Measurements from ENCODE around the gene ACIN1.

The ACIN1 gene

GRCh38 chr14:23131482-23131881, 36.5 kb upstream of the ACIN1 start:
- no peak overlapping the region for H4K8ac ChIP-seq (ENCODE audit: low read depth, low read length)
- H3K36me3 ChIP-seq (ENCODE audit: control insufficient read depth, insufficient read depth, low read length), result peaks cover 5% of the 10 kb centered on the region
- no peaks in the 10 kb centered on the region for H3K79me2 ChIP-seq (ENCODE audit: control insufficient read depth, insufficient read depth, low read length)
- H3K79me1 ChIP-seq (ENCODE audit: low read length), result no peaks in the 10 kb centered on the region
- H2BK5ac ChIP-seq (ENCODE audit: low read length), result no peak overlapping the region
- H3K27me3 ChIP-seq (ENCODE audit: insufficient read depth, low read length, poor library complexity), result no peaks in the 10 kb centered on the region
- no peak overlapping the region for H3K27ac ChIP-seq (ENCODE audit: low read depth, low read length)
- H3K23ac ChIP-seq (ENCODE audit: low read length), result no peak overlapping the region
- H2AK5ac ChIP-seq (ENCODE audit: low read length), result no peak overlapping the region
- WGBS (ENCODE audit: extremely low coverage, insufficient coverage, low lambda C conversion rate), result no CpG with 5 or more reads among the region's 5 CpGs
- H4K5ac ChIP-seq (ENCODE audit: low read length), result no peak overlapping the region
- H3K4me3 ChIP-seq (ENCODE audit: low read length), result no peak overlapping the region
- H3K4me2 ChIP-seq (ENCODE audit: low read length), result no peak overlapping the region
- H3K18ac ChIP-seq (ENCODE audit: low read length), result no peak overlapping the region
- H3K4me1 ChIP-seq (ENCODE audit: control insufficient read depth, low read depth, low read length), result no peaks in the 10 kb centered on the region
- H3K9ac ChIP-seq (ENCODE audit: low read length), result no peak overlapping the region
- H2BK15ac ChIP-seq (replicated peaks; ENCODE audit: low read depth), result no peak overlapping the region
- H2BK120ac ChIP-seq (ENCODE audit: low read depth, low read length), result no peak overlapping the region
- no peak for DNase-seq
- no peak overlapping the region for H3K4ac ChIP-seq (ENCODE audit: low read depth, low read length)
- no peak overlapping the region for H3K56ac ChIP-seq (ENCODE audit: low read length)

GRCh38 chr14:23130871-23131270, 35.9 kb upstream of the ACIN1 start:
- no peak overlapping the region for H3K18ac ChIP-seq (ENCODE audit: low read length)
- no peak overlapping the region for H4K8ac ChIP-seq (ENCODE audit: low read depth, low read length)
- no peak for DNase-seq
- H2BK15ac ChIP-seq (replicated peaks; ENCODE audit: low read depth), result no peak overlapping the region
- no peak overlapping the region for H3K56ac ChIP-seq (ENCODE audit: low read length)
- no peak overlapping the region for H2AK5ac ChIP-seq (ENCODE audit: low read length)
- H3K79me1 ChIP-seq (ENCODE audit: low read length), result no peaks in the 10 kb centered on the region
- H2BK120ac ChIP-seq (ENCODE audit: low read depth, low read length), result no peak overlapping the region
- H2BK5ac ChIP-seq (ENCODE audit: low read length), result no peak overlapping the region
- no peak overlapping the region for H3K27ac ChIP-seq (ENCODE audit: low read depth, low read length)
- no CpG with 5 or more reads among the region's 3 CpGs for WGBS (ENCODE audit: extremely low coverage, insufficient coverage, low lambda C conversion rate)
- H3K4me3 ChIP-seq (ENCODE audit: low read length), result no peak overlapping the region
- no peaks in the 10 kb centered on the region for H3K79me2 ChIP-seq (ENCODE audit: control insufficient read depth, insufficient read depth, low read length)
- no peaks in the 10 kb centered on the region for H3K4me1 ChIP-seq (ENCODE audit: control insufficient read depth, low read depth, low read length)
- H3K23ac ChIP-seq (ENCODE audit: low read length), result no peak overlapping the region
- H3K36me3 ChIP-seq (ENCODE audit: control insufficient read depth, insufficient read depth, low read length), result peaks cover 4% of the 10 kb centered on the region
- H3K27me3 ChIP-seq (ENCODE audit: insufficient read depth, low read length, poor library complexity), result no peaks in the 10 kb centered on the region
- H3K4me2 ChIP-seq (ENCODE audit: low read length), result no peak overlapping the region
- no peak overlapping the region for H3K4ac ChIP-seq (ENCODE audit: low read depth, low read length)
- H3K9ac ChIP-seq (ENCODE audit: low read length), result no peak overlapping the region
- H4K5ac ChIP-seq (ENCODE audit: low read length), result no peak overlapping the region

DNA sequence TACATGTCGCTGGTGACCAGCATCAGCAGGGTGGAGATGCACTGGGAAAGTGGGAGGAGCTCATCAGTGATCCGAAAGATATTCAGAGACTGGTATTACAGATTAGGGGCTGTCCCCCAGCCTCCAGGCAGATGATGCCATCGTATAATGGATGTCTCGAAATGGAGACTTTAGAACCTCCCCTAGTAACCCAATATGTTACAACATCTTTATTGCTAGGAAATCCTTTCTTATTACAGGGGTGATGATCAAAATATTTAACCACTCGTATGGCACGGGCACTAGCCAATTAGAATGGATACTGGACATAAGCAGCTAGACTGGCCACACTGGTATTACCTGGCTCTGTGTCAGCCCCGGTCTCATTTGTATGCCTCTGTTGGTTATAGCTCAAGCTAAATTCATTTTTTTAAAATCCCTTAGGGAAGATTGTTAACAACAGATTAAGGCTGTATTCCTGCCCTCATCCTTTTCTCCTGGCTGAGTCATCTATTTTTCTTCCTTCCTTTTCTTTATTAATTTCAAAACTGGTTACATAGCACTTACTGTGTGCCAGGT, 34.9 kb upstream of the ACIN1 start:
- H2BK5ac ChIP-seq (ENCODE audit: low read length), result no peak overlapping the region
- no peak overlapping the region for H2AK5ac ChIP-seq (ENCODE audit: low read length)
- H3K4me2 ChIP-seq (ENCODE audit: low read length), result no peak overlapping the region
- no peak overlapping the region for H4K8ac ChIP-seq (ENCODE audit: low read depth, low read length)
- no peaks in the 10 kb centered on the region for H3K79me2 ChIP-seq (ENCODE audit: control insufficient read depth, insufficient read depth, low read length)
- no CpG with 5 or more reads among the region's 7 CpGs for WGBS (ENCODE audit: extremely low coverage, insufficient coverage, low lambda C conversion rate)
- no peak overlapping the region for H3K56ac ChIP-seq (ENCODE audit: low read length)
- no peak overlapping the region for H2BK15ac ChIP-seq (replicated peaks; ENCODE audit: low read depth)
- no peak overlapping the region for H3K9ac ChIP-seq (ENCODE audit: low read length)
- H3K27me3 ChIP-seq (ENCODE audit: insufficient read depth, low read length, poor library complexity), result no peaks in the 10 kb centered on the region
- H3K79me1 ChIP-seq (ENCODE audit: low read length), result no peaks in the 10 kb centered on the region
- H3K4me1 ChIP-seq (ENCODE audit: control insufficient read depth, low read depth, low read length), result no peaks in the 10 kb centered on the region
- DNase-seq, result no peak
- no peak overlapping the region for H2BK120ac ChIP-seq (ENCODE audit: low read depth, low read length)
- H3K27ac ChIP-seq (ENCODE audit: low read depth, low read length), result no peak overlapping the region
- peaks cover 4% of the 10 kb centered on the region for H3K36me3 ChIP-seq (ENCODE audit: control insufficient read depth, insufficient read depth, low read length)
- H3K23ac ChIP-seq (ENCODE audit: low read length), result no peak overlapping the region
- H3K18ac ChIP-seq (ENCODE audit: low read length), result no peak overlapping the region
- H3K4ac ChIP-seq (ENCODE audit: low read depth, low read length), result no peak overlapping the region
- H3K4me3 ChIP-seq (ENCODE audit: low read length), result no peak overlapping the region
- H4K5ac ChIP-seq (ENCODE audit: low read length), result no peak overlapping the region

DNA sequence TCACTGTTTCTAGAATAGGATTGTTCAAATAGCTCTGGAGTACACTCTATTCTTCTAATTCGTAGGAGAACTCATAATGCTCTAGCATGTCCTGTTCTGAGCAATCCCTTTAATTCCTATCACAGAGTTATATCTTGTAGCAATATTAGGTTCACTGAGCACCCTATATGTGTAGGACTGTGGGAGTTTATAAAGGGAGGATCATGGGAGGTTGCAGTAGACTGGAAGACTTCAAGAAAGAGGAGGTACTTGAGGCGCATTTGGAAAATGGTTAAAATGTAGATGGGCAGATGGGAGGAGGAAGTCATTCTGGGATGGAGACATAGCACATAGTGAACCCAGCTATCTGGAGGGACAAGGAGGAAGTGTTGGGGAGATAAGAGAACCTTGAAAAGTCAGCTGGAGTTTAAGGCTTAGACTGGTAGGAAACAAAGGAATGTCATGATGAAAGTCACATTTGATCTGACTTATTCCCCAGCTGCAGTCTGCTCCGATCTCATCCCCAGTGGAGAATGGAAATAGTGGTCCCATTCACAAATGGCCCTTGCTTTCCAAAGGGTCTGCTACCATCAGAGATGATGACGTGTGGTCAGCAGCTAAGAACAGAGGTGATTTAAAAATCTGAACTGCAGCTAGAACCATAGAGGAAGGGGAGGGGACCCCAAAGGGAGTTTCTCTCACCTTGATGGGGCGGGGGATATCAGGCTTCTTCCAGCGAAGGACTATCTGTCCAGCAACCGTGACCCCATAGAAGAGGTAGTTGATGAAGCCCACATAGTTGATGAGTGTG, 34.2 kb upstream of the ACIN1 start:
- Histone ChIP-seq H2BK15ac (replicated peaks; ENCODE audit: low read depth) (no peak overlapping the region), H3K27me3 (ENCODE audit: insufficient read depth, low read length, poor library complexity) (no peaks in the 10 kb centered on the region), H2BK5ac (ENCODE audit: low read length) (no peak overlapping the region), H3K79me1 (ENCODE audit: low read length) (no peaks in the 10 kb centered on the region), H3K56ac (ENCODE audit: low read length) (no peak overlapping the region), H3K27ac (ENCODE audit: low read depth, low read length) (no peak overlapping the region), H2AK5ac (ENCODE audit: low read length) (no peak overlapping the region), H3K36me3 (ENCODE audit: control insufficient read depth, insufficient read depth, low read length) (peaks cover 4% of the 10 kb centered on the region), H3K4me1 (ENCODE audit: control insufficient read depth, low read depth, low read length) (no peaks in the 10 kb centered on the region), H3K9ac (ENCODE audit: low read length) (no peak overlapping the region), H3K23ac (ENCODE audit: low read length) (no peak overlapping the region), H4K5ac (ENCODE audit: low read length) (no peak overlapping the region), H4K8ac (ENCODE audit: low read depth, low read length) (no peak overlapping the region), H3K79me2 (ENCODE audit: control insufficient read depth, insufficient read depth, low read length) (no peaks in the 10 kb centered on the region), H3K18ac (ENCODE audit: low read length) (no peak overlapping the region), H3K4me2 (ENCODE audit: low read length) (no peak overlapping the region), H2BK120ac (ENCODE audit: low read depth, low read length) (no peak overlapping the region), H3K4ac (ENCODE audit: low read depth, low read length) (no peak overlapping the region), H3K4me3 (ENCODE audit: low read length) (no peak overlapping the region)
- no peak for DNase-seq
- WGBS (ENCODE audit: extremely low coverage, insufficient coverage, low lambda C conversion rate), result no CpG with 5 or more reads among the region's 7 CpGs

- no peak overlapping the region for H2BK5ac ChIP-seq (ENCODE audit: low read length)
- no peak overlapping the region for H4K8ac ChIP-seq (ENCODE audit: low read depth, low read length)
- DNase-seq, result no peak
- no peak overlapping the region for H3K4ac ChIP-seq (ENCODE audit: low read depth, low read length)
- H3K79me1 ChIP-seq (ENCODE audit: low read length), result no peaks in the 10 kb centered on the region
- no CpG with 5 or more reads among the region's 3 CpGs for WGBS (ENCODE audit: extremely low coverage, insufficient coverage, low lambda C conversion rate)
- H3K23ac ChIP-seq (ENCODE audit: low read length), result no peak overlapping the region
- H3K4me1 ChIP-seq (ENCODE audit: control insufficient read depth, low read depth, low read length), result peaks cover 2% of the 10 kb centered on the region
- no peak overlapping the region for H3K56ac ChIP-seq (ENCODE audit: low read length)
- peaks cover 4% of the 10 kb centered on the region for H3K36me3 ChIP-seq (ENCODE audit: control insufficient read depth, insufficient read depth, low read length)
- H3K4me2 ChIP-seq (ENCODE audit: low read length), result no peak overlapping the region
- H4K5ac ChIP-seq (ENCODE audit: low read length), result no peak overlapping the region
- no peak overlapping the region for H3K18ac ChIP-seq (ENCODE audit: low read length)
- no peaks in the 10 kb centered on the region for H3K27me3 ChIP-seq (ENCODE audit: insufficient read depth, low read length, poor library complexity)
- H3K9ac ChIP-seq (ENCODE audit: low read length), result no peak overlapping the region
- H3K79me2 ChIP-seq (ENCODE audit: control insufficient read depth, insufficient read depth, low read length), result no peaks in the 10 kb centered on the region
- H3K4me3 ChIP-seq (ENCODE audit: low read length), result no peak overlapping the region
- H3K27ac ChIP-seq (ENCODE audit: low read depth, low read length), result no peak overlapping the region
- H2AK5ac ChIP-seq (ENCODE audit: low read length), result no peak overlapping the region
- no peak overlapping the region for H2BK15ac ChIP-seq (replicated peaks; ENCODE audit: low read depth)
- no peak overlapping the region for H2BK120ac ChIP-seq (ENCODE audit: low read depth, low read length)
Measured at GRCh38 chr14:23127861-23128260, 32.9 kb upstream of the ACIN1 start.

All from mesendoderm (in vitro differentiated cells).